HepG2 (cell line): ENCODE measurements around the gene TNFAIP2. TPM values are rescaled to one million over a fixed set of nuclear protein-coding genes. Genes with fewer than 3 reads are reported as not detected.

Experiments used
- FOXM1 ChIP-seq: sonication (generic); formaldehyde crosslinking; IDR thresholded peaks from 2 replicates; pipeline ENCODE4 v1.5.0; 2020; ENCODE audit warnings: missing genetic modification reagents
- GATA4 ChIP-seq: sonication (generic); IDR thresholded peaks from 2 replicates; pipeline ENCODE4 v1.6.1; 2016; ENCODE audit warnings: antibody characterized with exemption, low read depth, borderline replicate concordance
- HNRNPLL ChIP-seq: fragments of 200-400 bp; formaldehyde crosslinking; IDR thresholded peaks from 2 replicates; pipeline ENCODE4 v1.6.1; 2017; ENCODE audit warnings: mild to moderate bottlenecking, low read depth, low read length; ENCODE audit not compliant: poor library complexity, severe bottlenecking
- NR2C2 ChIP-seq: sonication (generic); formaldehyde crosslinking; IDR thresholded peaks from 2 replicates; pipeline ENCODE4 v1.4.0; 2020; ENCODE audit warnings: missing genetic modification reagents, mild to moderate bottlenecking, moderate library complexity, borderline replicate concordance
- PRMT3 ChIP-seq: sonication (generic); formaldehyde crosslinking; IDR thresholded peaks from 2 replicates; pipeline ENCODE4 v1.8.1; 2022; ENCODE audit warnings: low read depth, mild to moderate bottlenecking, moderate library complexity, missing genetic modification reagents, borderline replicate concordance
- RARA ChIP-seq: IDR thresholded peaks from 2 replicates; pipeline ENCODE4 v1.6.1; 2016; ENCODE audit warnings: missing genetic modification reagents, missing compliant biosample characterization
- ZNF343 ChIP-seq: sonication (generic); formaldehyde crosslinking; IDR thresholded peaks from 2 replicates; pipeline ENCODE4 v1.4.0; 2020; ENCODE audit warnings: mild to moderate bottlenecking, missing genetic modification reagents
- ZNF678 ChIP-seq: sonication (generic); formaldehyde crosslinking; IDR thresholded peaks from 2 replicates; pipeline ENCODE4 v1.4.0; 2020; ENCODE audit warnings: mild to moderate bottlenecking, missing genetic modification reagents
- ZNF724P ChIP-seq: sonication (generic); formaldehyde crosslinking; IDR thresholded peaks from 2 replicates; pipeline ENCODE4 v1.8.0; 2022; ENCODE audit warnings: missing genetic modification reagents, borderline replicate concordance
- polyA plus RNA-seq, 8 experiments: library from polyadenylated mRNA; depleted of rRNA in 3 of 8; stranded (reverse) in 7 of 8; unstranded in 1 of 8; fragments of >200 nt; fragmentation: Illumina TruSeq in 4 of 8; extraction: Trizol in 4 of 8; gene quantifications; 2 replicates each; pipeline versions ENCODE4 v1.2.1 to v1.2.3, GENCODE V29; 2011 to 2016; ENCODE audit warnings: low read depth in 4 of 8, missing spikeins in 1 of 8, mixed read lengths in 1 of 8; ENCODE audit not compliant: insufficient read depth in 1 of 8
- total RNA-seq, 5 experiments: library from RNA; depleted of rRNA; stranded (reverse); fragments of >200 nt; fragmentation: Illumina TruSeq; extraction: Trizol; gene quantifications; 2 replicates each; pipeline ENCODE4 v1.2.3, GENCODE V29; 2016; ENCODE audit warnings: low read depth in 1 of 5
- TF ChIP-seq, protein P1 (sequence below): sonication (generic); formaldehyde crosslinking; IDR thresholded peaks from 2 replicates; pipeline ENCODE4 v1.4.0; 2020; ENCODE audit warnings: mild to moderate bottlenecking, missing genetic modification reagents
- TF ChIP-seq, protein P2 (sequence below): sonication (generic); formaldehyde crosslinking; conservative IDR thresholded peaks from 2 replicates; pipeline ENCODE4 v1.5.0; 2020; ENCODE audit warnings: missing genetic modification reagents
- TF ChIP-seq, protein P3 (sequence below): sonication (generic); formaldehyde crosslinking; IDR thresholded peaks from 2 replicates; pipeline ENCODE4; 2020; ENCODE audit warnings: missing genetic modification reagents, mild to moderate bottlenecking, borderline replicate concordance
- TF ChIP-seq, protein P4 (sequence below): sonication (generic); formaldehyde crosslinking; IDR thresholded peaks from 2 replicates; pipeline ENCODE4 v1.8.0; 2022; ENCODE audit warnings: missing genetic modification reagents, low read depth, mild to moderate bottlenecking, borderline replicate concordance
- TF ChIP-seq, protein P5 (sequence below): sonication (generic); formaldehyde crosslinking; IDR thresholded peaks from 2 replicates; pipeline ENCODE4 v1.5.0; 2020; ENCODE audit warnings: missing genetic modification reagents, mild to moderate bottlenecking, borderline replicate concordance

TNFAIP2 gene
- total and polyA plus RNA-seq, 2 of the 13 experiments (the other 11 are each of a cell fraction or from before 2014, with no cell fraction given): 0.46 to 1.5 TPM

DNA sequence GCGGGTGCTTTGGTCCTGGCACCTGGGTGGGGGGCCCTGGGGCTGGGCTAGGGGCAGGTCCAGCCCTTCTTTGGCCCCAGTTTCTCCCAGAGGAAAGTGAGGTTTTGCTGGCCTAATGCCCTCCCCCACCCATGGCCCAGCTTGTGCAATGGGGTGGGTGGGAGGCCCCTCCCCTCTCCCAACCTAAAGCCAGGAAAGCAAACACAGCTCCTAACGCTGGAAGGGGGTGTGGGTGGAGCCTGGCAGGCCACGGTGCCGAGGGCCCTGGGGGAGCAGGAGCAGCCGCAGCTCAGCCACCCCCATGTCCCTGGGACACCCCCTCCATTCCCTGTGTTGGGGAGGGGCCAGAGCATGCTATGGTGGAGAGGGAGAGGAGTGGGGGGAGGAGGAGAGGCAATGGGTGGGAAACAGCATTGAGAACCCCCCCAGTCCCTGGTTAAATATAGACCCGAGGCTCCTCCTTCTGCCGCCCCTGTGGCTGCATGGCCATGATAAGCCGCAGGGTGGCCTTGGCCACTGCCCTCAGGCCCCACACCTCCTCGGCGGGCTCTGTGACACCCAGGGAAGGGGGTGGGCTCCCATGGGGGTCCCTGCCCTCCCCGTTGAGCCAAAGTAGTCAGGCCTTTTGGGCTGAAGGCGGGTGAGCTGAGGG is 24.1 kb upstream of the TNFAIP2 start (continued):
- TF ChIP-seq, protein P1, sequence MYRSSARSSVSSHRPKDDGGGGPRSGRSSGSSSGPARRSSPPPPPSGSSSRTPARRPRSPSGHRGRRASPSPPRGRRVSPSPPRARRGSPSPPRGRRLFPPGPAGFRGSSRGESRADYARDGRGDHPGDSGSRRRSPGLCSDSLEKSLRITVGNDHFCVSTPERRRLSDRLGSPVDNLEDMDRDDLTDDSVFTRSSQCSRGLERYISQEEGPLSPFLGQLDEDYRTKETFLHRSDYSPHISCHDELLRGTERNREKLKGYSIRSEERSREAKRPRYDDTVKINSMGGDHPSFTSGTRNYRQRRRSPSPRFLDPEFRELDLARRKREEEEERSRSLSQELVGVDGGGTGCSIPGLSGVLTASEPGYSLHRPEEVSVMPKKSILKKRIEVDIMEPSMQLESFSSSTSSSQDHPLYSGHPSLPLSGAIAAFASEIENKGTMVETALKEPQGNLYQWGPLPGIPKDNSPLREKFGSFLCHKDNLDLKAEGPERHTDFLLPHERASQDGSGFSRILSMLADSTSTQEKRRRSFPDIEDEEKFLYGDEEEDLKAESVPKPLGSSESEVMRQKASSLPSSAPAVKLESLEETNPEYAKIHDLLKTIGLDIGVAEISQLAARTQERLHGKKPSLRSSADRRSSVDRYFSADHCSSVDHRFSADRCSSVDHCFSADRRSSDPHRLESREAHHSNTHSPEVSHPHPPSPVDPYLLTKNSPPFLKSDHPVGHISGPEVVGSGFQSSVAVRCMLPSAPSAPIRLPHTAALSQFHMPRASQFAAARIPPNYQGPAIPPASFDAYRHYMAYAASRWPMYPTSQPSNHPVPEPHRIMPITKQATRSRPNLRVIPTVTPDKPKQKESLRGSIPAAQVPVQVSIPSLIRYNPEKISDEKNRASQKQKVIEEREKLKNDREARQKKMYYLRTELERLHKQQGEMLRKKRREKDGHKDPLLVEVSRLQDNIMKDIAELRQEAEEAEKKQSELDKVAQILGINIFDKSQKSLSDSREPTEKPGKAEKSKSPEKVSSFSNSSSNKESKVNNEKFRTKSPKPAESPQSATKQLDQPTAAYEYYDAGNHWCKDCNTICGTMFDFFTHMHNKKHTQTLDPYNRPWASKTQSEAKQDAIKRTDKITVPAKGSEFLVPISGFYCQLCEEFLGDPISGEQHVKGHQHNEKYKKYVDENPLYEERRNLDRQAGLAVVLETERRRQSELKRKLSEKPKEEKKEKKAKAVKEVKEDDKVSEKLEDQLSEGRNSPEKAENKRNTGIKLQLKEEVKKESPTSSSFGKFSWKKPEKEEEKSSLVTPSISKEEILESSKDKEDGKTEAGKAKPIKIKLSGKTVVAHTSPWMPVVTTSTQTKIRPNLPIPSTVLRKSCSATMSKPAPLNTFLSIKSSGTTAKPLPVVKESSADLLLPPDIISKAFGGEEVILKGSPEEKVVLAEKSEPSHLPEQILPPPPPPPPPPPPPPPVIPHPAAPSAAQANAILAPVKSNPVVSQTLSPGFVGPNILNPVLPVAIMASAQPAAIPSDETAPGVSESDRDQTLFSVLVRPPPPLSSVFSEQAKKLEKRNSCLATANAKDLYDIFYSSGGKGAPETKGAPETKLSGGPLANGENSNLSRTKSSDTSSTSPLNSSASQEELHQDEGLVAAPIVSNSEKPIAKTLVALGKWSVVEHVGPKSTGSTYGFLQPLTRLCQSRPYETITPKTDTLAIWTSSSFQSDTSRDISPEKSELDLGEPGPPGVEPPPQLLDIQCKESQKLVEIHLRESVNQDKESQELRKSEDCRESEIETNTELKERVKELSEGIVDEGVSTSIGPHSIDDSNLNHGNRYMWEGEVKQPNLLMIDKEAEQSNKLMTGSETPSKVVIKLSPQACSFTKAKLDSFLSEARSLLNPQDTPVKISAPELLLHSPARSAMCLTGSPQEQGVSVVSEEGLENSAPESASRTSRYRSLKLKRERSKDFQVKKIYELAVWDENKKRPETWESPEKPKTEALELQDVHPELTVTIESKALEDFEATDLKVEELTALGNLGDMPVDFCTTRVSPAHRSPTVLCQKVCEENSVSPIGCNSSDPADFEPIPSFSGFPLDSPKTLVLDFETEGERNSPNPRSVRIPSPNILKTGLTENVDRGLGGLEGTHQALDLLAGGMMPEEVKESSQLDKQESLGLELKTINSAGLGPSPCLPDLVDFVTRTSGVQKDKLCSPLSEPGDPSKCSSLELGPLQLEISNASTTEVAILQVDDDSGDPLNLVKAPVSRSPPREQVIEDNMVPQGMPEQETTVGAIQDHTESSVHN: no peak
- TF ChIP-seq HNRNPLL: peak; percentile 19
- no peak for TF ChIP-seq ZNF343 (CRISPR knock-in tag)
- TF ChIP-seq, protein P2, sequence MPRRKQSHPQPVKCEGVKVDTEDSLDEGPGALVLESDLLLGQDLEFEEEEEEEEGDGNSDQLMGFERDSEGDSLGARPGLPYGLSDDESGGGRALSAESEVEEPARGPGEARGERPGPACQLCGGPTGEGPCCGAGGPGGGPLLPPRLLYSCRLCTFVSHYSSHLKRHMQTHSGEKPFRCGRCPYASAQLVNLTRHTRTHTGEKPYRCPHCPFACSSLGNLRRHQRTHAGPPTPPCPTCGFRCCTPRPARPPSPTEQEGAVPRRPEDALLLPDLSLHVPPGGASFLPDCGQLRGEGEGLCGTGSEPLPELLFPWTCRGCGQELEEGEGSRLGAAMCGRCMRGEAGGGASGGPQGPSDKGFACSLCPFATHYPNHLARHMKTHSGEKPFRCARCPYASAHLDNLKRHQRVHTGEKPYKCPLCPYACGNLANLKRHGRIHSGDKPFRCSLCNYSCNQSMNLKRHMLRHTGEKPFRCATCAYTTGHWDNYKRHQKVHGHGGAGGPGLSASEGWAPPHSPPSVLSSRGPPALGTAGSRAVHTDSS (CRISPR knock-in tag): no peak
- TF ChIP-seq, protein P3, sequence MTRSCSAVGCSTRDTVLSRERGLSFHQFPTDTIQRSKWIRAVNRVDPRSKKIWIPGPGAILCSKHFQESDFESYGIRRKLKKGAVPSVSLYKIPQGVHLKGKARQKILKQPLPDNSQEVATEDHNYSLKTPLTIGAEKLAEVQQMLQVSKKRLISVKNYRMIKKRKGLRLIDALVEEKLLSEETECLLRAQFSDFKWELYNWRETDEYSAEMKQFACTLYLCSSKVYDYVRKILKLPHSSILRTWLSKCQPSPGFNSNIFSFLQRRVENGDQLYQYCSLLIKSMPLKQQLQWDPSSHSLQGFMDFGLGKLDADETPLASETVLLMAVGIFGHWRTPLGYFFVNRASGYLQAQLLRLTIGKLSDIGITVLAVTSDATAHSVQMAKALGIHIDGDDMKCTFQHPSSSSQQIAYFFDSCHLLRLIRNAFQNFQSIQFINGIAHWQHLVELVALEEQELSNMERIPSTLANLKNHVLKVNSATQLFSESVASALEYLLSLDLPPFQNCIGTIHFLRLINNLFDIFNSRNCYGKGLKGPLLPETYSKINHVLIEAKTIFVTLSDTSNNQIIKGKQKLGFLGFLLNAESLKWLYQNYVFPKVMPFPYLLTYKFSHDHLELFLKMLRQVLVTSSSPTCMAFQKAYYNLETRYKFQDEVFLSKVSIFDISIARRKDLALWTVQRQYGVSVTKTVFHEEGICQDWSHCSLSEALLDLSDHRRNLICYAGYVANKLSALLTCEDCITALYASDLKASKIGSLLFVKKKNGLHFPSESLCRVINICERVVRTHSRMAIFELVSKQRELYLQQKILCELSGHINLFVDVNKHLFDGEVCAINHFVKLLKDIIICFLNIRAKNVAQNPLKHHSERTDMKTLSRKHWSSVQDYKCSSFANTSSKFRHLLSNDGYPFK: no peak; the same call in 1 of the 2 replicates
- no peak for TF ChIP-seq FOXM1
- TF ChIP-seq RARA: peak; percentile 79
- no peak for TF ChIP-seq ZNF724P
- TF ChIP-seq NR2C2: no peak; the same call in 1 of the 2 replicates
- no peak for TF ChIP-seq ZNF678 (CRISPR knock-in tag)
- TF ChIP-seq, protein P4, sequence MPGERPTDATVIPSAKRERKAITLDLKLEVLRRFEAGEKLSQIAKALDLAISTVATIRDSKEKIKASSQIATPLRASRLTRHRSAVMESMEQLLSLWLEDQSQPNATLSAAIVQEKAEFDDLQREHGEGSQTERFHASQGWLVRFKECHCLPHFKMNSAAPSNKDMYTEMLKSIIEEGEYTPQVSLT (CRISPR knock-in tag): no peak
- TF ChIP-seq, protein P5, sequence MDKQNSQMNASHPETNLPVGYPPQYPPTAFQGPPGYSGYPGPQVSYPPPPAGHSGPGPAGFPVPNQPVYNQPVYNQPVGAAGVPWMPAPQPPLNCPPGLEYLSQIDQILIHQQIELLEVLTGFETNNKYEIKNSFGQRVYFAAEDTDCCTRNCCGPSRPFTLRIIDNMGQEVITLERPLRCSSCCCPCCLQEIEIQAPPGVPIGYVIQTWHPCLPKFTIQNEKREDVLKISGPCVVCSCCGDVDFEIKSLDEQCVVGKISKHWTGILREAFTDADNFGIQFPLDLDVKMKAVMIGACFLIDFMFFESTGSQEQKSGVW (CRISPR knock-in tag): no peak
- TF ChIP-seq PRMT3 (CRISPR knock-in tag): no peak
- peak; percentile 49; the same call in 1 of the 2 replicates for TF ChIP-seq GATA4
